ENCODE measurements around the gene C1orf167.

C1orf167 gene

DNA sequence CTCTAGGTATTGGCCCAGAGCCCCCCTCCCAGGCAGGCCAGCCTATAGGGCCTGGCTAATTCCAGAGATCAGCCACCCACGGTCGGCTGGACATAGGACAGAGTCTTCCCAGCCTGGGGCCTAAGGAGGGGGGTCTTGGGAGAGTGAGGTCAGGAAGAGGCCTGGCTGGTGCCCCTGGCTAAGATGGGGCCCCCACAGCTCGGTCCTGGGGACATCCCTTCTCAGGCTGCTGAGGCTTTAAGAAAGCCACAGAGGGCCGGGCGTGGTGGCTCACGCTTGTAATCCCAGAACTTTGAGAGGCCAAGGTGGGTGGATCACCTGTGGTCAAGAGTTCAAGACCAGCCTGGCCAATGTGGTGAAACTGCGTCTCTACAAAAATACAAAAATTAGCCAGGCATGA lies 2.5 kb downstream of the C1orf167 start:
- DNase-seq (ENCODE audit: low read depth in 2 of 2): no peak

DNA sequence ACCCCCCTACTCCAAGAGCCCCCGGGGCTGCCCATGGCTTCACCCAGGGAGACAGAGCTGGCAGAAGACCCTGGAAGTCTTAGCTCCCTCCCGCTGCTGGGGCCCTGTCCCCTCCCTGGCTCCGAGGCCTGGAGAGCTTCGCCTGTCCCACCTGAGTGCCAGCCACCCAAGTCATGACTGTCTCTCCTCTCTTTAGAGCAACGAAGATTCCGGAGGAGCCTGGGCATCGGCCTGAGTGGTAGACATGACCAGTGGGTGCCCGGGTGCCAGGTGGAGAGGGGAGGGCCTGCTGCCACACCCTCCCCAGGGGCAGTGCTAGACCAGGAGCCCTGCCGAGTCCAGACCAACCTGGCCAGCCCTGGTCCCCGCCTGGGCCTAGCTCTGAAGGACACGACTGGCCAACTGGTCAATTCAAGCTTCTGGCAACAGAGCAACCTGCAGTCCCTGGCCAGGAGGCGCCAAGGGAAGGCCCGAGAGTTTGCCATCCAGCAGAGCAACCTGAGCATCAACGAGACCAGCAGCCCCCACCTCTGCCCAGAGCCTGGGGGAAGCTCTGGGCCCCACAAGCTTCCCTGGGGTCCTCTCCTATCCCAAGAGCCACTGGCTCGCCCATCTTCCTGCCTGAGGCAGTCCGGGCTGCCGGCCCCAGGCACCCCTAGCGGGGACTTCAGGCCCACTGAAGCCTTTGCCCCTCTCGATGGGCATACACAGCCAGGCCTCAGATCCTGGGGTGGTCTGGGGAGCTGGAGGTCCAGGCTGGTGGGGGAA lies 3.9 kb downstream of the C1orf167 start:
- DNase-seq (ENCODE audit: low read depth in 2 of 2): no peak

DNA sequence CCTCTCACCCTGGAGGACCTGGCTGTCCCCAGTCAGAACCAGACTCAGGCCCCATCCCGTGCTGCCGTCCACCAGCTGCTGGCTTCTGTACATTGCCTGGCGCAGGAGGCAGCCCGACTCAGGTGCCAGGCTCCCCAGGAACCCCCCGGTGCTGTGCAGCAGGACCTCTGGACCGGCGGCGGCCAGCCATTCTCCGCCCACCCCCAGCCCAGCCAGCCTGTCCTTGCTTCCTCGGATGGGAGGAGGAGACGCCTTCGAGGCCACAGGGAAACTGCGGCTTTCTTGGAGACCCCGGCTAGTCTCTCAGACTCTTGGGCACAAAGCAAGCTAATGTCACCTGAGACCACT lies 4.4 kb downstream of the C1orf167 start:
- DNase-seq (ENCODE audit: low read depth in 2 of 2): no peak

DNA sequence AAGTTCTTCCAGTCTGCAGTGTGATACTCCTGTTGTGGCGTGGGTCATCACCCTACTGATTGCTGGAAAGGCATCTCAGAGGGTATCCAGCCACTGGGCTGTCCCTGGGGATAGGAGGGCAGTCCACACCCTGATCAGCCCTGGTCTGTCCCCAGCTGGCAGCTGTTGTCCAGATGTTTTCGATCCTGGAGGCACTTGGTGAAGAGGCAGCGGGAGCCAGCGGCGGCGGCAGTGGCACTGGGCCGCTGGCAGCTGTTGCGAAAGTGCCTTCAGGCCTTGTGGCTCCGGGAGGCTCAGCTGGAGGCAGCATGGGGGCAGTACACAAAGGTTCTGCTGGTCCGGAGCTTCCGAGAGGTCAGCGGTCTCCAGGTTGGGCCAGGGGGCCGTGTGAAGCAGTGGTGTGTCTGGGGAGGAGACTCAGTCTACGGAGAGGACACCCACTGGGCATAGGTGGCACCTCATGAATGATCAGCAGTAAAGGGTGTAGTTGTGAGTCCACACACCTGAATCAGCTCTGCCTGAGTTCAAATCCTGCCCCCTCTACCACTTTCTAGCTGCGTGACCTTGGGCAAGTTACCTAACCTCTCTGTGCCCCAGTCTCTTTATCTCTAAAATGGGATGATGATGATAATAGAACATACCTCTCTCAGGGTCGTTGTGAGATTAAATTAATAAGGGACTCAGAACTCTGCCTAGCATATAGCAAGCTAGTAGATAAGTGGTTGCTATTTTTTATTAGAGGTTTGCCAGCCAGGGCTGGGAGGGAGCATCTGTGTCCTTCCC lies 6.1 kb downstream of the C1orf167 start:
- DNase-seq (ENCODE audit: low read depth in 2 of 2): no peak

DNA sequence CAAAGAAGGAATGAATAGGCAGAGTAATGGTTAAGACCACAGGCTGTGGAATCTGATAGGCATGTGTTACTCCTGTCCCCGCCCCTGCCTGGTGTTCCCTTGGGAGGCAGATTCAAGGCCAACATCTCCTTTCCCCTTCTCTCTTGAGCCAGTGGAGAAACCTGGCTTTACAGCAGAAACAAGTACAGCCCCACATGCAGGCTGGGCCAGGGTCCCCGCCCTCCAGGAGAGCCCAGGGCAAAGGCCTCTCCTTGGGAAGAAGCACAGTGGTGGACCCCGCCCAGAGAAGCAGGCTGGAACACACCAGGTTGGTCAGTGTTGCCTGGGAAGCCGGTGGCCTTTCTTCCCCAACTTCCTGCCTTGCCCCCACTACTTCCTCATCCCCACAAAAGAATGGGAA lies 6.8 kb downstream of the C1orf167 start:
- no peak for DNase-seq (ENCODE audit: low read depth in 2 of 2)

DNA sequence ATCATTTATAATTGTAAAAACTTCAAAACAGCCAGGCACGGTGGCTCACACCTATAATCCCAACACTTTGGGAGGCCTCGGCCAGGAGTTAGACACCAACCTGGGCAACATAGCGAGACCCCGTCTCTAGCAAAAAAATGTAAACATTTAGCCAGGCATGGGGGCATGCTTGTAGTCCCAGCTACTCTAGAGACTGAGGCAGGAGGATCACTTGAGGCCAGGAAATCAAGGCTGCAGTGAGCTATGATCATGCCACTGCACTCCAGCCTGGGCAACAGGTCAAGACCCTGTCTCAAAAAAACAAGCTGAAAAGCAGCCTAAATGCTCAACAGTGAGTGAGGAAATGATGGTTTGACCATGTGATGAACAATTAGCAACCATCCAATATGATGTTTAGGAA lies 7.3 kb downstream of the C1orf167 start:
- no peak for DNase-seq (ENCODE audit: low read depth in 2 of 2)

DNA sequence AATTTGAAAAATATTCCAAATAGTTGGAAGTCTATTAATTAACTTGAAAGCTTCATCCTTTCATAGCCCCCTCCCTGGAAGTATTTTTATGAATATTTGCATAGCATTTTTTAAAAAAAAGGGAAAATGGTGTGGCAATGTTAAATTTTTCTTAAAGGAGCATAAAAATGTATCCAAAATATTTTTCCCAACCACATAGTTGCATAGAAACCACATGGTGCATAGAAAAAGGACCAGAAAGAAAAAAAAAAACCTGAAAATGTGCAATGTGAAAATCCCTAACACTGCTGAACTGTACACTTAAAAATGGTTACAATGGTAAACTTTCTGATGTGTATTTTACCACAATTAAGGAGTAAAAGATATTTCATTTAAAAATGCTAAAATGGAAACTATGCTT lies 8.0 kb downstream of the C1orf167 start:
- DNase-seq (ENCODE audit: low read depth in 2 of 2): no peak

DNA sequence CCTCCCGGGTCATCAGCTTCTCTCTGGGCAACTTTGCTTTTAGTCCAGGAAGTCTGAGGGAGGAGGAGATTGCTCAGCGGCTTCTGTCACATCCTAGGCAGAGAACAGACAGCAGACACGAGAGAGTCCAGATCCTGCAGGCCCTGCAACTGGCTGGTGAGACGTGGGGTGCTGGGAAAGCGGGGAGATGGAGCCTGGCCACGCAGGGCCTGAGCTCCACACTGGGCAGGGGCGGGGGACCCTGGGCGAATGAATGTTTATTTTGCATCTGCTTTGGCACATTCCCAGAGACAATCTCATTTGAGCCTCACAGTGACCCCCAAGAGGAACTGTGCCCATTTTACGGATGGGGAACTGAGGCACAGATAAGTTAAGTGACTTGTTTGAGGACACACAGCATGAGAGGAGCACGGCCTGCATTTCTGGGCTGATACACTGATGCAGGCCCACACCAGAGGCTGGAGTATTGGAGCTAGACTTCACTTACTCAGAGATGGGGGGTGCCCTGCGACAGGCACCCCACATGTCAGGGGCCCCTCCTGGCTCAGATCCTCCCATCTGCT lies 9.6 kb downstream of the C1orf167 start:
- no peak for DNase-seq (ENCODE audit: low read depth in 2 of 2)

DNA sequence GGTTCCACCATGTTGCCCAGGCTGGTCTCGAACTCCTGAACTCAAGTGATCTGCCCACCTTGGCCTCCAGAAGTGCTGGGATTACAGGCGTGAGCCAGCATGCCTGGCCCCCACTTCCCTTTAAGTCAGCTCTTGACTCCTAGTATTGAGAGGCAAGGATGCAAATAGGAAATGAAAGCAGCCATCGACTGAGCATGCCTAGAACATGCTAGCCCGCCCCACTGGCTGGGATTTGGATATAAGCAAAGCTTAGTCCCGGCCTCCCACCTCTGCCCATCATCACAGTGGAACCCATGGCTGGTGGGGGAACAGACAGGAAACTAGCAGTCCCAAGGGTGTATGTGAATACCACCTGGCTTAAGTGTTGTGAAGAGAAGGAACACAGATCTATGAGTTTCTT lies 10.5 kb downstream of the C1orf167 start:
- DNase-seq (ENCODE audit: low read depth in 2 of 2): no peak

DNA sequence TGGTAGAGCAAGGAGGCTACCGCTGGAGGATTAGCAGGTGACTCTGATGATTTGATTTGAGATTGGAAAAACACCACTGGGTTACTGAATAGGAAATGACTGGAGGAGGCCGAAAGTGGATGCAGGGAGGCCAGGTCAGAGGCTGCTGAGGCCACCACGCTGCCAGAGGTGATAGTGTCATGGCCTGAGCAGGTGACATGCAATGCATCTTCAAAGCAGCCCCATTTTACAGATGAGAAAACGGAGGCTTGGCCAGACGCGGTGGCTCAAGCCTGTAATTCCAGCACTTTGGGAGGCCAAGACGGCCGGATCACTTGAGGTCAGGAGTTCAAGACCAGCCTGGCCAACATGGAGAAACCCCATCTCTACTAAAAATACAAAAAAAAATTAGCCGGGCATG lies 12.8 kb downstream of the C1orf167 start:
- no peak for DNase-seq (ENCODE audit: low read depth in 2 of 2)

DNA sequence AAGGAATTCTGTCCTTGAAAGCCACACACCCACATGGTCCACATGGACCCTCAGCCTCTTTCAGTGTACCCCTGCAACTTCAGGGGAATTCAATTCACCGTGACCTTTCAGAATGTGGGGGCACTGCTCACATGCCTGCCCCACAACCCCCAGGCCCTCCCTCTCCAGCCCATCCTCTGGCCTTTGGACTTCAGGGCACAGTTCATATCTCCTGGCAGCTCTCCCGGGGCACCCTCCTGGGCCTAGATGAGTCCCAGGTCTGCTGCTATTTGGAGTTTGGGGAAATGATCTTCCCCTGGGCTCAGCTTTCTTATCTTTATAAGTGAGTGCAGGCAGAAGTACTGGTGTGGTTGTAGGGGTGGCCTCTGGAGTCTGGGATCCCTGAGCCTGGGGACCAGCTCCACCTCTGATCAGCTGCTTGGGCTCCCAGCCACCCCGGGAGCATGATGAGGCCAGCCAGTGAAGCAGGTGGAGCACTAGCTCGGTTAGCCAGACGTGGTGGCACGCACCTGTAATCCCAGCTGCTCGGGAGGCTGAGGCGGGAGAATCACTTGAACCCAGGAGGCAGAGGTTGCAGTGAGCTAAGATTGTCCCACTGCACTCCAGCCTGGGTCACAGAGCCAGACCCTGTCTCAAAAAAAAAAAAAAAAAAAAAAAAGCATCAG lies 15.8 kb downstream of the C1orf167 start:
- no peak for DNase-seq (ENCODE audit: low read depth in 2 of 2)

DNA sequence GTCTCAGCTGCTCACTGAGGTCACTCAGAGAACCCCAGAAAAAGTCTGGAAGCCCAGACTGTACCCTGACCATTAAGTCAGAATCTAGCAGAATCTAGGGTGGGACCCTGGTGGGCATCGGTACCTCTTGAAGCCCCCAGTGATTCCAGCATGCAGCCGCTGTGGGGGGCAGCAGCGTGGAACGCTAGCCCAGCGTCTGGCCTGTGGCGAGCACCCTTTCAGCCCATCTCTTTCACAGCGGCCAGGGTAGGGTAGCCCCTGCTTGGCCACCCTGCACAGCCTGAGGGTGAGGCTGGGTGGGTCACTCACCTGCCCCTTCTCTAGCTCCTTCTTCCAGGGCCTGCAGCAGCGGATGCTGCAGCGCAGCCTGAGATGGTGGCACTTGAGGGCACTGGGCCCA lies 16.3 kb downstream of the C1orf167 start:
- DNase-seq (ENCODE audit: low read depth in 2 of 2): no peak

DNA sequence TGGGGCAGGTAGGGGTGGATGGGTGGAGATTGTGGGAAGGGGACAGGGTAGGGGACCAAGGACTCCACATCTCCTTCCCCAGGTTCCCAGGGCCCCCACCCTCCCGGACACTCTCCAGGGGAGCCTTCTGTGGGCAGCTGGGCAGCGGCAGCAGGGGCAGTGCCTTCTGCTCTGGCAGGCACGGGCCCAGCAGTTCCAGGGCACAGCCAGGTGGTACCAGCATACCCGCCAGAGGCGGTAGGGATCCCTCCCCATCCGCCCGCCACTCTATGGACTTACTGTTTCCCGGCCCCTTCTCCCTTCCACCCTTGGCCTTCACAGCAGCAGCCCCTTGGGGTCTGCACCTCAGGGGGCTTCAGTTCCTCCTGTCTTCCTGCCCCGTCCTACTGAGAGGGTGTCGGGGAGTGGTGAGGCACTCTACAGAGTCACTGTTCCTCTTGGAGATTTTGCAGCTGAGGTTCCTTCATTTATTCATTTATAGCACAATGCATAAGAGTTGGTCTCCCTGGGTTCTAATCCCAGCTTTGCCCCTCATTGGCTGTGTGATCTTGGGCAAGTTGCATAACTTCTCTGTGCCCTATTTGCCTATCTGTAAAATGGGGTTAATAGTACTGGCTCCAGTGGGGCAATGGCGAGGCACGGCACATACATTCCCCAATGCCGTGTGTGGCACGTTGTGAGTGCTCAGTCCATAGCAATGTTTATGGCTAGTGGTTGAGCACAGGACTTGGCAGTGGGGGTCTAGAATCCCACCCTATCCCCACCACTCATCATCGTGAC lies 17.0 kb downstream of the C1orf167 start:
- no peak for DNase-seq (ENCODE audit: low read depth in 2 of 2)

DNA sequence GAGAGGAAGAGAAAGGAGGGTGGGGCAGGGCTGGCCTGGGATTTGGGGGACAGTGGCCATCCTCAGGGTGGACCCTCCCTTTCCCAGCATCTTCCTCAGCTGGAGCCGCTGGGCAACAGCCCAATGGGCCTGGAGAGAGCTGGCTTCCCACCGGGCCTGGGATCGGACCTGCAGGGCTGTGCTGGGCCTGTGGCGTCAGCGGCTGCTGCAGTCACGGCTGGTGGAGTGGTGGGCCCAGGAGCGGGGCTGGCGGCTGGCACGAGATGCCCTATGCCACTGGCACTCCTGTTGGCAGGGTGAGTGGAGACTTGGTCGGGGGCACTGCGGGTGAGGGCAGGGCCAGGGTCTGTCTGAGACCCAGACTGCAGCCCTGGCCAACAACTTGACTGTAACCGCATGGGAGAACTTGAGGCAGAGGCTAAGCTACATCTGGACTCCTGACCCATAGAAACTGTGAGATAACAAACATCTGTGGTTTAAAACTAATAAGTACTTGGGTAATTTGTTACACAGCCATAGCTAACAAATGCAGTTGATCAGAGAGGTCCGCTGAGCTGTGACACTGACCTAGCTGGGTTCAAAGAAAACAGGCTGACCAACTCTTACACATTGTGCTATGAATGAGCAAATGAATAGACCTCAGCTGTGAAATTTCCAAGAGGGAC lies 17.9 kb downstream of the C1orf167 start:
- DNase-seq (ENCODE audit: low read depth in 2 of 2): no peak

DNA sequence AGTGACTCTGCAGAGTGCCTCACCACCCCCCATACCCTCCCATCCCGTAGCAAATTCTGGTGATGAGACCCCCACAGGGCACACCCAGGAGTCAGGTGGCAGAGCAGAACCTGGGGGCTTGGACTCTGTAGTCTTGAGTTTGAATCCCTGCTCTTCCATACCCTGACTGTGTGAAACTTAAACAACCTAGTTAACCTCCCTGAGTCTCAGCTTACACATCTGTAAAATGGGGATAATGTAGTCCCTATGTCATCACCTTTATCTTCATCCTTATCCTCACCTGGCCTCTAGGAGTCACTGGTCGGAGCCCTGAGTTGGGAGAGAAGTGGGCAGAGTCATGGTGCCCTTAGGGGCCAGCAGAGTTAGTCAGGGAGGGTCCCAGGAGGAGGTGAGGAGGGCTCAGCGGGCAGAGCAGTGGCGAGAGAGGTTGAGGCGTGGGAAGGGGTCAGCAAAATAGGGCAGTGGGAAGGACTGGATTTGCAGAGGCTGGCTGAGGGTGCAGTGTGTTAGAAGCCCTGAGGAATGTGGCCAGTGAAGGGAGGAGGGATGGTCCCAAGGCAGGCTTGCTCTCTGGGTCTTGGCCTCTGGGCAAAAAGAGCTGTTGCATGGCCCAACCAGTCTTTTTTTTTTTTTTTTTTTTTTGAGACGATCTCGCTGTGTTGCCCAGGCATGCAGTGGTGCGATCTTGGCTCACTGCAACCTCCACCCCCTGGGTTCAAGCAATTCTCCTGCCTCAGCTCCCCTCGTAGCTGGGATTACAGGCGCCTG lies 18.6 kb downstream of the C1orf167 start:
- no peak for DNase-seq (ENCODE audit: low read depth in 2 of 2)

DNA sequence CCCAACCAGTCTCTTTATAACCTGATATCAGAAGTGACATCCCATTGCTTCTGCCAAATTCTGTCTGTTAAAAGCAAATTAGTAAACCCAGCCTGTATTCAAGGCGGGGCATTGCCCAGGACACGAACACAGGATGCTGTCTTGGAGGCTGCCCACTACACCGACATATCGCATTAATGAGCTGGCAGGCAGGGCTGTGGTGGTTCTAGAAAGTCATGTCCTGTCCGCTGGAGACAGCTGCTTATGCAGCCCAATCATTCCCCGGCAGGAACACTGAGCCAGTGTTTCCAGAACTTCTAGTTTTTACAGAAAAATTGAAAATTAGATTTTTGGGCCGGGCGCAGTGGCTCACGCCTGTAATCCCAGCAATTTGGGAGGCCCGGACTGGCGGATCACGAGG lies 19.3 kb downstream of the C1orf167 start:
- DNase-seq (ENCODE audit: low read depth in 2 of 2): no peak

DNA sequence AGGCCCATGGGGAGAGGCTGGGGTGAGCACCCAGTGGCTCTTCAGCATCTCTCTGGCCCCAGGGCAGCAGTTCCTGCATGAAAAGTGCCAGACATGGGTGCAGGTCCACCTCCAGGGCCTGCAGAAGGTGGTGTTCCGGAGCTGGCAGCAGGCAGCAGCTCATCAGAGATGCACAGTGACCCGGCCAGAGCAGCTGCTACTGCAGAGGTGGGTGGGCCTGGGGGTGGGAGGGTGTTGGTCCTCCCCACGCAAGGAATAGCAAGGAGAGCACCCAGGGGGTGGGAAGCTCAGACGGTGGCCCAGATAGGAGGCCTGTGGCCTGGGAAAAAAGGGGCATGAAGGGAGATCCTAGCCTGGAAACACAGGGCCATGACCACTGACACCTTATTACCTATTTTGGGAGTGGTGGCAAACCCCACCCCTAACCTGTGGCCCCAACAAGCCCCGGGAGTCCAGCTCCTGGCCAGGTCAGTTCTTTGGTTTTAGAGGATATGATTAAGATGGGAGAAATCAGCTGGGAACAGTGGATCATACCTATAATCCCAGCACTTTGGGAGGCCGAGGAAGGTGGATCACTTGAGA lies 20.2 kb downstream of the C1orf167 start:
- no peak for DNase-seq (ENCODE audit: low read depth in 2 of 2)

DNA sequence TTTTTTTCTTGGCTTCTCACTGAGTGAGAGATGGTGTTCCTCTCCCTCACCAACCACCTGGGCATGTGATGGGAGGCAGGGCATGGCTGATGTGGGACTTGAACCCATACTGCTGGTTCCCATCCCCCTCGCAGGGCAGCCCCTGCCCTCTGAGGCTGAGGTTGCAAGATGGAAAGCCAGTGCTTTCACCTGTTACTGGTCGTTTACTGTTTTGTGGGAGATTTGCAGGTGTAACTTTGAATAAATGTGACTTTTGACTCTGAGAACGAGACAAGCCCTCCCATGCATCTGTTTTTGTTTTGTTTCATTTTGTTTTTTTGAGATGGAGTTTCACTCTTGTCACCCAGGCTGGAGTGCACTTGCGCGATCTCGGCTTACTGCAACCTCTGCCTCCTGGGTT lies 21.6 kb downstream of the C1orf167 start:
- DNase-seq (ENCODE audit: low read depth in 2 of 2): no peak

DNA sequence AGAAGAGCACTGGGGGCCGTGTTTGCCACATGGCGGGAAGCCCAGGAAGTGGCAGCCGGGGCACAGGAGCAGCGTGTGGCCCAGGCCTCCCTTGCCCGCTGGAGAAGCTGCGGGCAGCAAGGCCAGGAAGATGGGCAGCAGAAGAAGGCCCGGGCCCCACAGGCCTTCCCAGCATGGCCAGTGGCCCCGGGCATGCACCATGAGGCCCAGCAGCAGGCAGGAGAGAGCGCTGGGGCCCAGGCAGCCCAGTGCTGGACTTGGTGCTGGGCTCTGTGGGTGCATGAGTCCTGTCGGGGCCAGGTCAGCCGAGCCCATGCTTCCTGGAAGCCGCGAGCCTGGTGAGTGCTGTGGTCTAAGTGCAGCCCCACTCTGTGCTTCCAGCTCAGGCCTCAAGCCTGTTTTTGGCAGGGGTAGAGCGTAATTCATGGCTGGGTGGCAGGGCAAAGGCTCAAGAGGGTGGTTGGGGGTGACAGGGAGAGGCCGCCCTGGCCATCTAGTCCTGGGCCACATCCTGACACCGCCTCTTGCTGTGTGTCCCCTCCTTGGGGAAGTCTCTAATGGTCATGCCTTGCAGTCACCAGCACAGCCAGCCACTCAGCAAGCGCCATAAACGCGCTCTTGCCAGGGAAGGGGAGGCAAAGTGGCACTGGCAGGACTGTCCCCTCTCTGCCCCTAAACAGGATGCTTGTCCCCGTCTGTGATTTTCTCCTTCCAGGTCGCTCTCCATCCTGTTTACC lies 22.4 kb downstream of the C1orf167 start:
- DNase-seq (ENCODE audit: low read depth in 2 of 2): no peak
